Measurements from ENCODE around the gene LMX1B.

The LMX1B gene

DNA sequence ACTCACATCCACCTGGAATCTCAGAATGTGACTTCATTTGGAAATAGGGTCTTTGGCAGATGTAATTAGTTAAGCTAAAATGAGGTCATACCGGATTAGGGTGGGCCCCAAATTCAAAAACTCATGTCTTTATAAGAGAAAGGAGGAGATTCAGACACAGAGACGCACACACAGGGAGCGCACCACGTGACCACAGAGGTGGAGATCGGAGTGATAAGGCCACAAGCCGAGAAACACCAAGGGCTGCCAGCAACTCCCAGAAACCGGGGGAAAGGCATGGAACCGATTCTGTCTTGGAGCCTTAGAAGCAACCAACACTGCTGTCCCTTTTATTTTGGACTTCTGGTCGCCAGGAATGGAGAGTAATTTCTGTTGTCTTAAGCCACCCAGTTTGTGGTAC lies 31.8 kb upstream of the LMX1B start:
- DNase-seq (ENCODE audit: low read depth): no peak
- no peak overlapping the region for H3K4me3 ChIP-seq (ENCODE audit: control insufficient read depth, low read depth, low read length)
- TF ChIP-seq, protein P1, sequence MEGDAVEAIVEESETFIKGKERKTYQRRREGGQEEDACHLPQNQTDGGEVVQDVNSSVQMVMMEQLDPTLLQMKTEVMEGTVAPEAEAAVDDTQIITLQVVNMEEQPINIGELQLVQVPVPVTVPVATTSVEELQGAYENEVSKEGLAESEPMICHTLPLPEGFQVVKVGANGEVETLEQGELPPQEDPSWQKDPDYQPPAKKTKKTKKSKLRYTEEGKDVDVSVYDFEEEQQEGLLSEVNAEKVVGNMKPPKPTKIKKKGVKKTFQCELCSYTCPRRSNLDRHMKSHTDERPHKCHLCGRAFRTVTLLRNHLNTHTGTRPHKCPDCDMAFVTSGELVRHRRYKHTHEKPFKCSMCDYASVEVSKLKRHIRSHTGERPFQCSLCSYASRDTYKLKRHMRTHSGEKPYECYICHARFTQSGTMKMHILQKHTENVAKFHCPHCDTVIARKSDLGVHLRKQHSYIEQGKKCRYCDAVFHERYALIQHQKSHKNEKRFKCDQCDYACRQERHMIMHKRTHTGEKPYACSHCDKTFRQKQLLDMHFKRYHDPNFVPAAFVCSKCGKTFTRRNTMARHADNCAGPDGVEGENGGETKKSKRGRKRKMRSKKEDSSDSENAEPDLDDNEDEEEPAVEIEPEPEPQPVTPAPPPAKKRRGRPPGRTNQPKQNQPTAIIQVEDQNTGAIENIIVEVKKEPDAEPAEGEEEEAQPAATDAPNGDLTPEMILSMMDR (IDR thresholded peaks at IDR 0.05; ENCODE audit: control insufficient read depth, insufficient read depth, low read depth, low read length, missing control alignments): no peak

DNA sequence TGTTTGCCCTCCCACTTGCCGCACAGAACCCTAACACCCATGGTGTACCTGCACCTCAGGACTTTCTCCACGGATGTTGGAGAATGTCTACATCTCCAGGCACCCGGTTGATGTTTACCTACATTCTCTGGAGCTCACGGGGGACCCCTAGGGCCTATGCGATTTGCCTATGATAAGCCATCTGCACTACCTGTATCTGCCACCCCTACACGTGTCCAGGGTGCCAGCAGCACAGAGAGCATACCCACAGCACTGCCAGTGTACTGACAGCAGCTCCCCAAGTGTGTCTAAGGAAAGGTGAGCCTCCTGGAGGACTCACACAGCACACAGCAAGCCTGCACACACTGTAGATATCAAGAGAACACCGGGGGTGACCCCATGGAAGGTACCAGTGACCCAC lies 31.3 kb upstream of the LMX1B start:
- H3K4me3 ChIP-seq (ENCODE audit: control insufficient read depth, low read depth, low read length): no peak overlapping the region
- TF ChIP-seq, protein P1 (IDR thresholded peaks at IDR 0.05; ENCODE audit: control insufficient read depth, insufficient read depth, low read depth, low read length, missing control alignments): no peak
- DNase-seq (ENCODE audit: low read depth): no peak

DNA sequence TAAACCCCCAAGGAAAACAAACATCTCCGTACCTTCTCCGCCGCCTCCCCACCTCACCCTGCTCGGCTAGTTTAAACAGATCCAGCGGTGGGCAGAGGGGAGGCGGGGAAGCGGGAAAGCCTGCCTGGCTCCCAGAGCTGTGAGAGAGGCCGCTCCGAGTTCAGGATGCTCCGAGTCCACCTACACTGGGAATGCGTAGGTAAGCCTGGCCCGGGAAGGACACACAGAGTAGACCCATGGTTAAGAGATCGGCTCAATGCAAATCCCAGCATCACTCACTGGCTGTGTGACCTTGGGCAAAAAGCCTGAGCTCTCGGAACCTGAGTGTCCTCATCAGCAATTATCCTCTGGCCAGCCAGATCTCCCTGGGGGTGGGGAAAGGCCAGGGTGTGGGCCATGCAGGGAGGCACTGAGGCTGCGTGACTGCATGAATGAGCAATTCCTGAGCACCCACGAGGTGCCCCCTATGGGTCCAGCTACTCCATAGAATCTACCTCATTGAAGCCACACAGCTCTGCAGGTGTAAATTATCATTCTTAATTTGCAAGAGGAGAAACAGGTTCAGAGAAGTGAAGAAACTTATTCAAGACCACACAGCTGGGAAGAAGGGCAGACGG lies 30.5 kb upstream of the LMX1B start:
- no peak overlapping the region for H3K4me3 ChIP-seq (ENCODE audit: control insufficient read depth, low read depth, low read length)
- TF ChIP-seq, protein P1 (IDR thresholded peaks at IDR 0.05; ENCODE audit: control insufficient read depth, insufficient read depth, low read depth, low read length, missing control alignments): no peak
- no peak for DNase-seq (ENCODE audit: low read depth)

DNA sequence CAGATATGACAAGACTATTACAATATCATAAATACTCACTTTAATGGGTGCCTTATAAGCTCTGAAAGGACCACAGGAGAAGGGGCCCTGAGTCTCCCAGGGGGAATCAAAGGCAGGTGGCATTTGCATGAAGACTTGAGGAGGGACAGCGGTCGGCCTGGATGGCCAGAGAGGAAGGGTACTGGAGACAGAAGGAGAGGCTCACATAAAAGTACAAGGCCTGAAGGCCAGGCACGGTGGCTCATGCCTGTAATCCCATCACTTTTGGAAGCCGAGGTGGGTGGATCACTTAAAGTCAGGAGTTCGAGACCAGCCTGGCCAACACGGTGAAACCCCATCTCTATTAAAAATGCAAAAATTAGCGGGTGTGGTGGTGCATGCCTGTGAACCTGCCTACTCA lies 29.1 kb upstream of the LMX1B start:
- TF ChIP-seq, protein P1 (IDR thresholded peaks at IDR 0.05; ENCODE audit: control insufficient read depth, insufficient read depth, low read depth, low read length, missing control alignments): no peak
- no peak overlapping the region for H3K4me3 ChIP-seq (ENCODE audit: control insufficient read depth, low read depth, low read length)
- DNase-seq (ENCODE audit: low read depth): no peak

DNA sequence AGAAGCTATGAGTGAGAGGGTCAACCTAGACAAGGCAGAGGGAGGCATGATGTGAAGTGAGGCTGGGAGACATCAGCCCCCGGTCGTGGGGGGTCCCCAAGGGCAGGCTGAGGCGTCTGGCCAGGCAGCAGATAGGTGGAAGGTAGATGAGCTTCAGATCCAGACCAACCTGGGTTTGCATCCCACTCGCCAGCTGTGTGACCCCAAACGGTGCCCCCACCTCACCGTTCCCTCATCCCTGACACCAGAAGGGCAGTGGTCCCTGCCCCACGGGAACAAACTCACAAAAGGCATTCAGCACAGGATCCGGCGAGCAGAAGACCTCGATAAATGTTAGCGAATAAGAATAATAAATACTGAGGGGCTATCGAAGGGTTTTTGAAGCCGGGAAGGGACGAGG lies 27.5 kb upstream of the LMX1B start:
- no peak overlapping the region for H3K4me3 ChIP-seq (ENCODE audit: control insufficient read depth, low read depth, low read length)
- TF ChIP-seq, protein P1 (IDR thresholded peaks at IDR 0.05; ENCODE audit: control insufficient read depth, insufficient read depth, low read depth, low read length, missing control alignments): no peak
- no peak for DNase-seq (ENCODE audit: low read depth)

DNA sequence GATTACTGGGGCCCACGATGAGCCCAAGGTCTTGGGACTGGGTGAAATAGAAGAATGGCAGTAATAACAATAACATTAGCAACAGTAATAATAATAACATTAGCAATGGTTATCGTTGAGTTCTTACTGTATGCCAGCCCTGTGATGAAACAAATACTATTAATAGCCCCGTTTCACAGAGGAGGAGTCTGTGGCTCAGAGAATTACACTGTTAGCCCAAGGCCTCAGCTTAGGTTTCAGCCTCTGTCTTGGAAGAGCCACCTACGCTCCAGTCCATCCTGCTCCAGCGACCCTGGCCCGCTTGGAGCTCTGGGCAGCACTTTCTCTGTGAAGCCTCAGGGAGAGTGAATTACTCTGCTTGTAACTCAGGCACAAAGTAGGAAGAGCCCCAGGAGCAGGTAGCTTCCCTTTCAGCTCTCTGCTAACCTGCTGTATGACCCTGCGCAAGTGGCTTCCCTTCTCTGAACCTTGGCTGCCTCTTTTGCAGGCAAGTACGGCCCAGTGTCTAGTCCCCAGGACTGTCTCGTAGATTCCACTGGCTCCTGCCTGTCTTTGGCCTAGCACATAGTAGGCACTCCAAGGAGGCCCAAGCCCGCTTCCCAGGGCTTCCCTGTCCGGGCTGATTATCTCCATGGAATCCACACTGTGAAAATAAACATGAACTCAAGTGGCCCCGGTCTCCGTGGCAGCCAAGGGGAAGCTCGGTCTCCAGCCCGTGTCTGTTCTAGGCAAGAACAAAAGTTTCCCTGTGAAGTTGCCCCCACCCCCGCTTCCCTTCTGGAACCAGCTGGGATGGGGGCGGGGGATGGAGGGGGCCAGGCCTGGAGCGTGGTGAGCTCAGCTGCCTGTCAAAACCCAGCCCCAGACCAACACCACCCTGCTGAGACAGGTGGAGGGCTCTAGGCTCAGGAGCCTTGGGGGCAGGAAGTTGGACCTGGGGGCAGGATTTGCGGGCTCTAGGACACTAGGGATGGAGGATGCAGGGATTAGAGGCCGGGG lies 26.2 kb upstream of the LMX1B start:
- no peak for DNase-seq (ENCODE audit: low read depth)
- TF ChIP-seq, protein P1 (IDR thresholded peaks at IDR 0.05; ENCODE audit: control insufficient read depth, insufficient read depth, low read depth, low read length, missing control alignments): no peak
- no peak overlapping the region for H3K4me3 ChIP-seq (ENCODE audit: control insufficient read depth, low read depth, low read length)
